ENCODE results near the gene DDX49. TPM values are rescaled to one million over a fixed set of nuclear protein-coding genes. Genes with fewer than 3 reads are reported as not detected.
"Not testable (repeated sequence)": the region's sequence is repeated elsewhere in the genome, so short reads cannot be mapped to it uniquely, and the experiment has no call there.

Gene DDX49
- total RNA-seq, 2 donors from 2014 or later, result 46.7 to 51.2 TPM

DNA sequence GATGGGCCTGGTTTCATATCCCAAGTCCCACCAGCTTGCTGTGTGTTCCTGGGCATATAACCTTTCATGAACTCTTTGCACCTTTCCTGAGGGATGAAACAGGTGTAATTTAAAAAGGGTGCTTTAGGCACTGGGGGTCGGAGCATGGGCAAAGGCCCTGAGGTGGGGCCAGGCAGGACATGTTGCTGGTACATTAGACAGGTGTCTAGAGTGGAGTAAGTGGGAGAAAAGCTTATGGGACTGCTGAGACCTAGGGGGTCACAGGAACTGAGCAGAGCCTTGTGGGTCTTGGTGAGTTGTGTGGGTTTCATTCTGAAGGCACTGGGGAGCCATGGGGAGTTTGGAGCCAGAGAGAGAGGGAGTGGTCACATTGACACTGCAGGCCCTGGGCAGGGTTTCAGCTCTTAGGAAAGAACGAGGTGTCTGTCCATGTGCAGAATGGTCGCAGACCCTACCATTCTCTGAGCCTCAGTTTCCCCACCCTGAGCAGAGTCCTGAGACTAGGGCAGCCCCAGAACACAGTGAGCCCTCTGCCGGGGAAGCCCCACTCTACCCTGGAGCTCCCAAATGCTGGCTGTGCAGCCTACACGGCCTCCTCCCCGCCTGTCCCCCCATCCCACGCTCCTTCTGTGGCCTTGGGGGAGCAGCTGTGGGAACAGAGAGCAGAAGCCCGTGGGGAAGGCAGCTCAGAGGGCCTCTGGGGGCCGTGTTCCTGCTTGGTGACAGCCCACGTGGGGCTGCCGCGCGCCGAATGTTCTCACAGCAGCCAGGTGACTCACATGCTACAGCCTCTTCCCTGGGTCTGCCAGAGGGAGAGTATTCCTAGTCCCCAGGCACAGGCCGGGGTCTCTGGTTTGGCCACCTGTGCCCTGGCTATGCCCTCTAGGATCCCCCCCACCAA, 28.8 kb downstream of the DDX49 start:
- Mint-ChIP-seq H3K36me3 (no peaks in the 10 kb centered on the region), H3K9me3 (no peaks in the 10 kb centered on the region), H3K27ac (no peak overlapping the region)
- DNase-seq (ENCODE audit: low spot score in 2 of 2) (no peak), ATAC-seq (no peak)

DNA sequence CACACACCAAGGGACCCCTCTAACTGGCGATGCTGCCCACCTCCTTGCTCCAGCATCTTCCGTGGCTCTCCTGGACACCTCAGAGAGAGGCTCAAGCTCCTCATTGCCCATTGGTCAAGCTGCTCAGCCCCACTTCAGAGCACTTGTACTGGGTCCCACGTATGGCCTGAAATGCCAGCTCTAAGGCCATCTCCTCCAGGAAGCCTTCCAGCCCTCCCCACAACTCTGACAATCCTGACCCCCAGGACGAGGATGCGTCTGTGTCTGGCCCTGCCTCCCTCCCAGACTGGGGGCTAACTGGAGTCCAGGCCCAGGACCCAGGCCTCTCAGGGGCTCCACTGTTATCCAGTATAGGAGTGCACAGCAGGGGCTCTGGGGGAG, 29.5 kb downstream of the DDX49 start:
- no peaks in the 10 kb centered on the region for H3K36me3 Mint-ChIP-seq
- no peak for DNase-seq (ENCODE audit: low spot score in 2 of 2)
- no peak overlapping the region for H3K27ac Mint-ChIP-seq
- ATAC-seq, result no peak
- H3K9me3 Mint-ChIP-seq, result no peaks in the 10 kb centered on the region

DNA sequence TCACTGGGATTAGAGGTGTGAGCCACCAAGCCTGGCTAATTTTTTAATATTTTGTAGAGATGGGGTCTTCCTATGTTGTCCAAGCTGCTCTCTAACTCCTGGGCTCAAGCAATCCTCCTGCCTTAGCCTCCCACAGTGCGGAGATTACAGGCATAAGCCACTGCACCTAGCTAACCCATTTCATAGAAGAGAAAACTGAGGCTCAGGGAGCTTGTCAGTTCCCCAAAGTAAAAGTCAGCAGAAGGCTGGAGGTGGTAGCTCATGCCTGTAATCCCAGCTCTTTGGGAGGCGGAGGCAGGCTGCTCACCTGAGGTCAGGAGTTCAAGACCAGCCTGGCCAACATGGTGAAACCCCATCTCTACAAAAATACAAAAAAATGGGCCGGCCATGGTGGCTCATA, 30.3 kb downstream of the DDX49 start:
- no peaks in the 10 kb centered on the region for H3K36me3 Mint-ChIP-seq
- no peak for DNase-seq (ENCODE audit: low spot score in 2 of 2)
- no peak for ATAC-seq
- H3K9me3 Mint-ChIP-seq, result peaks cover 2% of the 10 kb centered on the region in 2 donors
- no peak overlapping the region for H3K27ac Mint-ChIP-seq

DNA sequence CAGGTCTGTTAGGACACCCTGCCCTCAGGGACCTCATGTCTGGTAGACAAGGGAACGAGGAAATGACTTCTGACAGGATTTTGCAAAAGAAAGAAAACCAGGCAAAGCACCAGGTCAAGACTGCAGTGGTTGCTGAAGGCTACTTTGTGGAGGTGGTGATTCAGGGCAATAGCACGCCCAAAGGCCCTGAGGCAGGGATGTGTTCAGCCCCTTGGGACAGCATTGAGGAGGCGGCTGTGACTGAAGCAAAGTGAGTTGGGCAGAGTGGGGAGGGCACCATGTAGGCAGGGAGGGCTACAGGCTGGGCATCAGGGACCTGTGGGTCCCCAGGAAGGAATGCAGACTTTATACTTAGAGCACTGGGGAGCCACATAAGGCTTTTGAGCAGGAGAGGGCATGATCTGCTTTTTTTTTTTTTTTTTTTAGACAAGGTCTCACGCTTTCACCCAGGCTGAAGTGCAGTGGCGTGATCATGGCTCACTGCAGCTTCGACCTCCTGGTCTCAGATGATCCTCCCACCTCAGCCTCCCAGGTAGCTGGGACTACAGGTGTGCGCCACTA, 32.3 kb downstream of the DDX49 start:
- H3K36me3 Mint-ChIP-seq, result no peaks in the 10 kb centered on the region
- no peak for DNase-seq (ENCODE audit: low spot score in 2 of 2)
- no peak overlapping the region for H3K27ac Mint-ChIP-seq
- H3K9me3 Mint-ChIP-seq, result peaks cover 6% of the 10 kb centered on the region in 2 donors
- no peak for ATAC-seq

DNA sequence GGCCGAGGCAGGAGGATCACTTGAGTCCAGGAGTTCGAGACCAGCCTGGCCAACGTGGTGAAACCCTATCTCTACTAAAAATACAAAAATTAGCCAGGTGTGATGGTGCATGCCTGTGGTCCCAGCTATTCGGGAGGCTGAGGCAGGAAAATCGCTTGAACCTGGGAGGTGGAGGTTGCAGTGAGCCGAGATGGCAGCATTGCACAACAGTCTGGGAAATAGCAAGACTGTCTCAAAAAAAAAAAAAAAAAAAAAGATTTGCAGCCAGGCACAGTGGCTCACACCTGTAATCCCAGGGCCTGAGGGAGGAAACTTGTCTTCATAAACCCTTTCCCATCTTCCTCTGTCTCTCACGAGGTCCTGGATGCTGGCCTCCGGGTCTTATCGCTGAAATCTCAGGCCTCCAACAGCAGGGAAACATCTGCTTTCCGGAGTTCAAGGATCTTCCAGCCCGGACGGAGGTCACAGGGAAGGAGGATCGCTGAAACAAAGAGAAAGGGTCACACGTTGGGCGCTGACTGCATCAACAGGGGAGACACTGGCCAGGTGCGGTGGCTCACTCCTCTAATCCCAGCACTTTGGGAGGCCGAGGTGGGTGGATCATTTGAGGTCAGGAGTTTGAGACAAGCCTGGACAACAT, 33.0 kb downstream of the DDX49 start:
- not testable (repeated sequence) for H3K36me3 Mint-ChIP-seq; H3K9me3 Mint-ChIP-seq; ATAC-seq; DNase-seq (ENCODE audit: low spot score in 2 of 2); H3K27ac Mint-ChIP-seq

DNA sequence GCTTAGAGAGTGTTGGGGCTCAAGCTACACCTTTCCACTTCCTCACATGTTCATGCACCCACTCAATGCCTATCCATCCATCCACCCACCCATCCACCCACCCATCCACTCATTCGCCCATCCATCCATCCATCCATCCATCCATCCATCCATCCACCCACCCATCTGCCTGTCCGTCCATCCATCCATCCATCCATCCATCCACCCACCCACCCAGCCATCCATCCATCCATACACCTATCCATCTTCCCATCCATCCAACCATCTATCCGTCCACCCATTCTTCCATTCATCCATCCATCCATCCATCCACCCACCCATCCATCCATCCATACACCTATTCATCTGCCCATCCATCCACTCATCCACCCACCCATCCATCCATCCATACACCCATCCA, 34.6 kb downstream of the DDX49 start:
- H3K9me3 Mint-ChIP-seq, result peaks cover 6% of the 10 kb centered on the region in 2 donors
- ATAC-seq (no peak), DNase-seq (ENCODE audit: low spot score in 2 of 2) (no peak)
- H3K27ac Mint-ChIP-seq, result no peak overlapping the region
- no peaks in the 10 kb centered on the region for H3K36me3 Mint-ChIP-seq

DNA sequence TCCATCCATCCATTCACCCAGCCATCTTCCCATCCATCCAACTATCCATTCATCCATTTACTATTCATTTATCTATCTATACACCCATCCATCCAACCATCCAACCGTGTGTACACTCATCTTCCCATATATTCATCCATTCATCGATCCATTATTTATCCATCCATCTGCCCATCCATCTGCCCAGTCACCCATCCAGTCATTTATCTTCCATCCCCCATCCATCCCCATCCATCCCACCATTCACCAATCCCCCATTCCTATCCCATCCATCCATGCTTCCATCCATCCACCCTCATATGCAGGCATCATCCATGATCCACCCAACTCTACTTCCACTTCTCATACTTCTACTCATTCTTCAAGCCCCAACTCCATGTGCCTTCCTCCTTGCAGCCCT, 35.5 kb downstream of the DDX49 start:
- ATAC-seq, result no peak
- H3K27ac Mint-ChIP-seq, result no peak overlapping the region

DNA sequence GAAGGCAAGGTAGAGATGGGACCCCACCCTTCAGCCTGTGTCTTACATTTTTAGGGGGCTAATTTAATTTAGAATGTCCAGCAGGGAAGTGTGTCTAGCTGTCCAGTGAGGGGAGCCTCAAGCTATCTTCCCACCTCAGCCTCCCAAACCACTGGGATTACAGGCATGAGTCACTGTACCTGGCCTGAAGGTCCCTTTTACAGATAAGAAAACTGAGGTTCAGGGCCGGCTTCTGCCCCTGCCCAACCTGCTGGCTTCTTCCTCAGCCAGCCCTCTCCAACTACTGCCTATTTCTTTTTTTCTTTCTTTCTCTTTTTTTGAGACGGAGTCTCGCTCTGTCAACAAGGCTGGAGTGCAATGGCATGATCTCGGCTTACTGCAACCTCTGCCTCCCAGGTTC, 40.9 kb downstream of the DDX49 start:
- Mint-ChIP-seq H3K36me3 (no peaks in the 10 kb centered on the region), H3K9me3 (no peaks in the 10 kb centered on the region), H3K27ac (no peak overlapping the region)
- no peak for ATAC-seq
- no peak for DNase-seq (ENCODE audit: low spot score in 2 of 2)

More for the DNA sequence above, 35.5 kb downstream of the DDX49 start:
- DNase-seq (ENCODE audit: low spot score in 2 of 2), result no peak
- H3K36me3 Mint-ChIP-seq, result no peaks in the 10 kb centered on the region
- peaks cover 6% of the 10 kb centered on the region in 2 donors for H3K9me3 Mint-ChIP-seq

DNA sequence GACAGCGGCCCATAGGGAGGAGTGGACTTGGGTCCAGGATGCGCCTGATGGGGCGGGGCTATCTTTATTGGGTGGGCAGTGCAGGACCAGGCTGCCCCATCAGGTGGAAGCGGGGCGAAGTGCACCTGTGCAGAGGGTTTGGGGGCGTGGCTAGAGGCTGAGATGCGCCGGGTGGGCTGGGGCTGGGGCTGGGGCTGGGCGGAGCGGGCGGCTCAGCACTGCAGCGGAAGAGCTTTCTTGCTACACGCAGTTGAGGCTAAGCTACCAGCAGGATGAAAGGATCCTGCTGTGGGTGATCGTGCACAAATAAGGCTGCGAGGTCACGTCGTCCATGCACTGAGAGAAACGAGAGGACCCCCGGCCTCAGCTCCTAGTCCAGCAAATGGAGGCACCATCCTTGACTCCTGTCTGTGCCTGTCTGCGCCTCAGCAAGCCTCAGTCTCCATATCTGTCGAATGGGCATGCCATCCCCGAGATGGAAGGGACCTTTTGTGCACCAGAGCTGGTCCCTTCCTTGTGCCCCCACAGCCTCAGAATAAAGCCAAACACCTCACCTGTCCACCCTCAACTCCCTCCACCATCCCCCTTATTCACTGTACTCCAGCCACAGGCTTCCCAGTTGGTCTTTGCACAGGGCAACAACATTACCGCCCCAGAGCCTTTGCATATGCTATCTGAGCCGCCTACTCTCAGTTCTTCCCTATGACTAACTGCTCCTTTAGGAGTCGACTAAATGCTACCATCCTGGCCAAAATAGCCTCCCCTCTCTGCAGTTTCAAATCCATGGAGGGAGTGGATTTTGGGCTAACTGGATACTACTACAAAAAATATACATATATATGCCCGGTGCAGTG, 42.5 kb downstream of the DDX49 start:
- ATAC-seq (peak in 1 of 2 donors; percentile 26), DNase-seq (ENCODE audit: low spot score in 2 of 2) (no peak)
- no peak overlapping the region for H3K27ac Mint-ChIP-seq
- H3K9me3 Mint-ChIP-seq, result no peaks in the 10 kb centered on the region
- H3K36me3 Mint-ChIP-seq, result no peaks in the 10 kb centered on the region

DNA sequence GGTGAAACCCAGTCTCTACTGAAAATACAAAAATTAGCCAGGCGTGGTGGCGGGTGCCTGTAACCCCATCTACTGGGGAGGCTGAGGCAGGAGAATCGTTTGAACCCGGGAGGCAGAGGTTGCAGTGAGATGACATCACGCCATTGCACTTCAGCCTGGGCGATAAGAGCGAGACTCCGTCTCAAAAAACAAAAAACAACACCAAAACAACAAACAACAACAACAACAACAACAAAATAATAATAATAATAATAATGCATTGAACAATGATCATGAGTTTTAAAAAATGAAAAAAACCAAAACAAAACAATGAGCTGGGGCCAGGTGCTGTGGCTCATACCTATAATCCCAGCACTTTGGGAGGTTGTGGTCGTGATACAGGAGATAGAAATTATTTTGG, 44.6 kb downstream of the DDX49 start:
- H3K36me3 Mint-ChIP-seq, result no peaks in the 10 kb centered on the region
- no peak overlapping the region for H3K27ac Mint-ChIP-seq
- ATAC-seq (no peak), DNase-seq (ENCODE audit: low spot score in 2 of 2) (no peak)
- no peaks in the 10 kb centered on the region for H3K9me3 Mint-ChIP-seq

DNA sequence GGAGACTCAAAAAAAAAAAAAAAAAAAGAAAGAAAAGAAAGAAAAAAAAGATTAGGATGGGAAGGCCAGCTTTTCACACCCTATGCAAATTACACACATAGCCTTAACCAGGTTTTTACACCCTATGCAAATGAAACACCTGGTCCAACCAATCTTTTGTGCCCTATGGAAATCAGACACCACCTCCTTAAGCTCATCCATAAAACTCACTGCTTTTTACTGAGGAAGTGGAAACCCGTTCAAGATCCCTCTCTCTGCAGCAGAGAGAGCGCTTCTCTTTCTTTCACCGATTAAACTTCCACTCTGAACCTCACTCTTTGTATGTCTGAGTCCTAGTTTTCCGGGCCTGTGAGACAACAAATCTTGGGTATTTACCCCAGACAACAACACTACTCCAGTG, 46.8 kb downstream of the DDX49 start:
- Mint-ChIP-seq H3K9me3 (no peaks in the 10 kb centered on the region), H3K36me3 (no peaks in the 10 kb centered on the region), H3K27ac (no peak overlapping the region)
- no peak for ATAC-seq
- DNase-seq (ENCODE audit: low spot score in 2 of 2), result no peak

DNA sequence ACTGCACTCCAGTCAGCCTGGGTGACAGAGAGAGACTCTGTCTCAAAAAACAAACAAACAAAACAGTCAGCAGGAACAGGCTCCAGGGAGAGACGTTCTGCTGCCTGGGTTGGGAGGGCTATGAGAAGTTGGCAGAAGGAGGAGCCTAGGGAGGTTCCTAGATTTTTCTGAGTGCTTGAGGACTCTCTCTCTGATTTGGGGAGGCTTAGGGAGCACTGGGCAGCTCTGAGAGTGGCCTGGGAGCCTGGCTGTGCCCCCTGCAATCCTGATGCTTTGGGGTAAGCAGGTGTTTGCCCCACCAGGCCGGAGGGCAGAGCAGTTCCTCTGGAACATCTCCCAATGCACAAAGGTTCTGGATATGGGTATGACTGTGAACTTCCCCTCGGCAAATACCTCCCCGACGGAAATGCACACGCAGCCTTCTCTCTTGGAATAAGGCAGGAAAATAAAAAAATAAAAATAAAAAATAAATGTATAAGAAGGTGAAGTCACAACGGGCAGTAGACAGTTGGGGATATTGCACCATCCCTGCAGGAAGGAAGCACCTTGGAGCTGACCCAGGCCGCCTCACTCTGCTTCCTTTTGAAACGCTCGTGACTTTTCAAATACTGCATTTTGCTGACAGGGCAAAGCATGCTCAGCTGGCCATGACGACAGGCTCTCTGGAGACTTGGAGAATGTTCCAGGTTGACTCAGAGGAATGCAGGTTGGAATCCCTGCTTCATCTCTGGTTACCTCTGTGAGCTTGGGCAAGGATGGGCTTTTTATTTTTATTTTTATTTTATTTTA, 48.0 kb downstream of the DDX49 start:
- ATAC-seq, result no peak
- no peak overlapping the region for H3K27ac Mint-ChIP-seq
- H3K36me3 Mint-ChIP-seq, result no peaks in the 10 kb centered on the region
- DNase-seq (ENCODE audit: low spot score in 2 of 2), result no peak
- H3K9me3 Mint-ChIP-seq, result no peaks in the 10 kb centered on the region

DNA sequence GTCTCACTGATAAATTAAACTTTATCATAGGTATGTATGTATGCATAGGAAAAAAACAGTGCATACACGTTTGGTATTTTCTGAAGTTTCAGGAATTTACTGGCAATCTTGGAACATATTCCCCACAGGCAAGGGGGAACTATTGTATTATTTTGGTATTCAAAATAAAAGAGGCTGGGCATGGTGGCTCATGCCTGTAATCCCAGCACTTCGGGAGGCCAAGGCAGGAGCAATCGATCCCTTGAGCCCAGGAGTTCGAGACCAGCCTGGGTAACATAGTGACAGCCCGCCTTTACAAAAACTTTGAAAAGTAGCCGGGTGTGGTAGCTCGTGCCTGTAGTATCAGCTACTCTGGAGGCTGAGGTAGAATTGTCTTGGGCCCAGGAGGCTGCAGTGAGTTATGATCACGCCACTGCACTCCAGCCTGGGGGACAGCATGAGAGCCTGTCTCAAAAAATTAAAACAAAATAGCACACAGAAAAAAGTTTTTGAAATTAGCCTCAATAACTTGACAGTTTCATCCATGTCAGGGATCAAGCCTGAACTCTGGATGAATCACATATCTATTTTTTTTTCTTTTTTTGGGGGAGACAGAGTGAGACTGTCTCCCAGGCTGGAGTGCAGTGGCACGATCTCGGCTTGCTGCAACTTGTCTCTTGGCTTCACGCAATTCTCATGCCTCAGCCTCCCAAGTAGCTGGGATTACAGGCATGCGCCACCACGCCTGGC, 50.6 kb downstream of the DDX49 start:
- DNase-seq (ENCODE audit: low spot score in 2 of 2), result no peak
- Mint-ChIP-seq H3K27ac (no peak overlapping the region), H3K9me3 (no peaks in the 10 kb centered on the region), H3K36me3 (no peaks in the 10 kb centered on the region)
- ATAC-seq, result no peak

DNA sequence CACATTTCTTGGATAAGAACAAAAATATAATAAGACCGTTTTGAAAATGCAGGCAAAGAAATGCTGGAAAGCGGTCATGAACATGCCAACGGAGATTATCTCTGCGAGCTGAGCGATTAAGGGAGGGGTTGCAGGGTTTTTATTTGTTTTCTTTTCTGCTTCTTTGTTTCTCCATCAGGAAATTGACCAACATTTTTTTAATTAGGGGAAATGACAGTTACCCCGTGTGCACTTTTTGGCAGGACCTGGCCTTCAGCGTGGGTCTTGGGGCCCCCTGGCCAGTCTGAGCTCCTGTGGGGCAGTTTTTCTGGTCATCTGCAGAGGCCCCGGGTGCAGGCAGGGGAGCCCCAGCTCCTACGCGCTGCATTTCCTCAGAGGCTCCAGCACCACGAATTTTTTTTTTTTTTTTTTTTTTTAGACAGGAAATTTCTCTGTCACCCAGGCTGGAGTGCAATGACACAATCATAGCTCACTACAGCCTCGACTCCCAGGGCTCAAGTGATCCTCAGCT, 52.8 kb downstream of the DDX49 start:
- Mint-ChIP-seq H3K36me3 (no peaks in the 10 kb centered on the region), H3K9me3 (no peaks in the 10 kb centered on the region), H3K27ac (no peak overlapping the region)
- DNase-seq (ENCODE audit: low spot score in 2 of 2) (no peak), ATAC-seq (no peak)

DNA sequence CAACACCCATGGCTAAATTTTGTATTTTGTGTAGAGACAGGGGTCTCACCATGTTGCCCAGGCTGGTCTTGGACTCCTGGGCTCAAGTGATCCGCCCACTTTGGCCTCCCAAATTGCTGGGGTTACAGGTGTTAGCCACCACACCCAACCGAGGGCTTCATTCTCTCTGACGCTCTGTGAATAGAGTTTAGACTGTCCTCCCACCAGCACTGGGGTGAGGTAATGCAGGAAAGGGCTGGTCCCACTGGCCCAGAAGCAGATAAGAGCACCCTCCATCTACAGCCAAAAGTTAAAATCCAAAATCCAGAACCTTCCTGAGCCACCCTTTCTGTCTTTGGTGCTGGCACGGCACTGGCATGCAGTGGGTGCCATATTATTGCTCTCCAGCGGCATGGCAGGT, 53.3 kb downstream of the DDX49 start:
- ATAC-seq (no peak), DNase-seq (ENCODE audit: low spot score in 2 of 2) (no peak)
- H3K36me3 Mint-ChIP-seq, result no peaks in the 10 kb centered on the region

More for the DNA sequence above, 53.3 kb downstream of the DDX49 start:
- no peaks in the 10 kb centered on the region for H3K9me3 Mint-ChIP-seq
- no peak overlapping the region for H3K27ac Mint-ChIP-seq
